ENCODE measurements around the gene LPP.

- TF ChIP-seq CTCF (IDR thresholded peaks at IDR 0.05 in 2 of 3, conservative IDR thresholded peaks at IDR 0.05 in 1 of 3; ENCODE audit: control insufficient read depth in 2 of 3, extremely low read depth in 1 of 3, insufficient read depth in 1 of 3, low read depth in 3 of 3, low read length in 3 of 3): no peak
- TF ChIP-seq SP1 (IDR thresholded peaks at IDR 0.05; ENCODE audit: low read depth, low read length): no peak
- no peak for TF ChIP-seq NFXL1 (IDR thresholded peaks at IDR 0.05; ENCODE audit: borderline replicate concordance)
- no peak for TF ChIP-seq BACH1 (IDR thresholded peaks at IDR 0.05; ENCODE audit: borderline replicate concordance)
Observed at GRCh38 chr3:188367678-188368077, 213.7 kb downstream of the LPP start.

Measured in GM12878 (cell line).